ENCODE measurements around the gene MRPS15.

The MRPS15 gene

DNA sequence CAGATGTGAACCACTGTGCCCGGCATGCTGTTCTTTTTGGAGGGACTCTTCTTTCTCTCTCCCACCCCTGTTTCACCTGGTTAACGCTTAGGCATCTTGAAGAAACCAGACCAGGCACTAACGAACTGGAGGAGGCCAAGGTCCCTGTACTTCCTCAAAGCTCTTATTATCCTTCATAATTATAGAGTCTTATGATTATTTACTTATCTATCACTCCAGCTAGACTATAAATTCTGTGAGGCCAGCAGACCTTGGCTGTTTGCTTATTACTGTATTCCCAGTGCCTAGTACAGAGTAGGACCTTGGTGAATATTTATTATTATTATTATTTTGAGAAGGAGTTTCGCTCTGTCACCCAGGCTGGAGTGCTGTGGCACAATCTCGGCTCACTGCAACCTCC lies 12.8 kb upstream of the MRPS15 start:
- no peak overlapping the region for H3K4me3 ChIP-seq (ENCODE audit: low read depth, low read length)
- in situ Hi-C loops (cut with HindIII; ENCODE audit: low sequenced_read_pairs), result no loop called here
- TF ChIP-seq, protein P1, sequence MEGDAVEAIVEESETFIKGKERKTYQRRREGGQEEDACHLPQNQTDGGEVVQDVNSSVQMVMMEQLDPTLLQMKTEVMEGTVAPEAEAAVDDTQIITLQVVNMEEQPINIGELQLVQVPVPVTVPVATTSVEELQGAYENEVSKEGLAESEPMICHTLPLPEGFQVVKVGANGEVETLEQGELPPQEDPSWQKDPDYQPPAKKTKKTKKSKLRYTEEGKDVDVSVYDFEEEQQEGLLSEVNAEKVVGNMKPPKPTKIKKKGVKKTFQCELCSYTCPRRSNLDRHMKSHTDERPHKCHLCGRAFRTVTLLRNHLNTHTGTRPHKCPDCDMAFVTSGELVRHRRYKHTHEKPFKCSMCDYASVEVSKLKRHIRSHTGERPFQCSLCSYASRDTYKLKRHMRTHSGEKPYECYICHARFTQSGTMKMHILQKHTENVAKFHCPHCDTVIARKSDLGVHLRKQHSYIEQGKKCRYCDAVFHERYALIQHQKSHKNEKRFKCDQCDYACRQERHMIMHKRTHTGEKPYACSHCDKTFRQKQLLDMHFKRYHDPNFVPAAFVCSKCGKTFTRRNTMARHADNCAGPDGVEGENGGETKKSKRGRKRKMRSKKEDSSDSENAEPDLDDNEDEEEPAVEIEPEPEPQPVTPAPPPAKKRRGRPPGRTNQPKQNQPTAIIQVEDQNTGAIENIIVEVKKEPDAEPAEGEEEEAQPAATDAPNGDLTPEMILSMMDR (IDR thresholded peaks at IDR 0.05; ENCODE audit: low read depth, low read length), result no peak
- DNase-seq (ENCODE audit: low read depth, low spot score), result no peak

GRCh38 chr1:36475910-36476604 lies 11.9 kb upstream of the MRPS15 start:
- H3K4me3 ChIP-seq (ENCODE audit: low read depth, low read length), result no peak overlapping the region
- TF ChIP-seq, protein P1 (IDR thresholded peaks at IDR 0.05; ENCODE audit: low read depth, low read length), result no peak
- no peak for DNase-seq (ENCODE audit: low read depth, low spot score)
- in situ Hi-C loops (cut with HindIII; ENCODE audit: low sequenced_read_pairs), result no loop called here

- TF ChIP-seq, protein P1 (IDR thresholded peaks at IDR 0.05; ENCODE audit: low read depth, low read length), result no peak
- no peak for DNase-seq (ENCODE audit: low read depth, low spot score)
- in situ Hi-C loops (cut with HindIII; ENCODE audit: low sequenced_read_pairs), result no loop called here
- no peak overlapping the region for H3K4me3 ChIP-seq (ENCODE audit: low read depth, low read length)
Measured at GRCh38 chr1:36475341-36475740, 11.2 kb upstream of the MRPS15 start.

DNA sequence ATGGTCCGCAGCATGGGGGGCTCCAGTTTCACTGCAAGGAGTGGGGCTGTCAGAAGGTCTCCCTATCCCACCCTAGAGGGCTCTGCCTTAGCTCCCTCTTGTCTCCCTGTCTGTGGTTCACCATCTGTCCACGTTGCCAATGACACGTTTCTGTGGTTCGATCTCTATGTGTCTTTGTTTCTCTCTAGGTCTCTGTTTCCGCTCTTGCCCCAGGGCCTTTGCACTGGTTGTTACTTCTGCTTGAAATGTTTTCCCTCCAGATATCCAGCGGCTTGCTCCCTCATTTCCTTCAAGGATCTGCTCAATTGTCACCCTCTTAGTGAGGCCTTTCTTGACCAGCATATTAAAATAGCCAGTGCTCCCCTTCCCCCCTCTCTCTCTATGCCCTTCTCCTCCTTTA lies 8.5 kb upstream of the MRPS15 start:
- TF ChIP-seq, protein P1 (IDR thresholded peaks at IDR 0.05; ENCODE audit: low read depth, low read length), result no peak
- in situ Hi-C loops (cut with HindIII; ENCODE audit: low sequenced_read_pairs), result no loop called here
- no peak for DNase-seq (ENCODE audit: low read depth, low spot score)
- no peak overlapping the region for H3K4me3 ChIP-seq (ENCODE audit: low read depth, low read length)

- in situ Hi-C loops (cut with HindIII; ENCODE audit: low sequenced_read_pairs), result no loop called here
- H3K4me3 ChIP-seq (ENCODE audit: low read depth, low read length), result no peak overlapping the region
- DNase-seq (ENCODE audit: low read depth, low spot score), result no peak
- TF ChIP-seq, protein P1 (IDR thresholded peaks at IDR 0.05; ENCODE audit: low read depth, low read length), result no peak
Measured at GRCh38 chr1:36471830-36472641, 7.9 kb upstream of the MRPS15 start.

- H3K4me3 ChIP-seq (ENCODE audit: low read depth, low read length), result no peak overlapping the region
- TF ChIP-seq, protein P1 (IDR thresholded peaks at IDR 0.05; ENCODE audit: low read depth, low read length), result no peak
- in situ Hi-C loops (cut with HindIII; ENCODE audit: low sequenced_read_pairs), result no loop called here
- no peak for DNase-seq (ENCODE audit: low read depth, low spot score)
Measured at GRCh38 chr1:36469163-36469562, 5.0 kb upstream of the MRPS15 start.

All from astrocyte of the spinal cord (primary cell).